Stomach (tissue), 4 donors: ENCODE results near the gene SNORC.

Experiments
- CTCF ChIP-seq, 7 experiments: fragments of 450-650 bp in 4 of 7; fragments of 200-600 bp in 3 of 7; sonication (generic) in 3 of 7; IDR thresholded peaks; one replicate each; pipeline ENCODE4 v1.5.1; 2016 to 2019; ENCODE audit warnings: antibody characterized with exemption in 7 of 7, control low read depth in 2 of 7, mild to moderate bottlenecking in 1 of 7
- POLR2AphosphoS5 ChIP-seq, 3 donors: sonication (generic); formaldehyde crosslinking; IDR thresholded peaks; one replicate each; pipeline ENCODE4 v1.6.1; 2016; ENCODE audit warnings: antibody characterized with exemption in 3 of 3

GRCh38 chr2:232852676-232853075 lies 17.4 kb upstream of the SNORC start:
- TF ChIP-seq CTCF (IDR thresholded peaks at IDR 0.05), result no peak
- TF ChIP-seq POLR2AphosphoS5 (IDR thresholded peaks at IDR 0.05), result no peak
